ENCODE measurements around the gene ASCC1.

Gene ASCC1

GRCh38 chr10:72206511-72207229, 9.4 kb downstream of the ASCC1 start:
- Histone ChIP-seq H3K36me3 (peaks cover 48% of the 10 kb centered on the region), H3K4me1 (ENCODE audit: control insufficient read depth in 1 of 2, insufficient read depth in 1 of 2, low read depth in 1 of 2, low read length in 1 of 2) (no peaks in the 10 kb centered on the region), H3K9me3 (no peaks in the 10 kb centered on the region), H3K27me3 (no peaks in the 10 kb centered on the region), H3K27ac (no peak overlapping the region), H3K4me3 (ENCODE audit: low read depth in 1 of 2, low read length in 1 of 2) (no peak overlapping the region)
- TF ChIP-seq CTCF (IDR thresholded peaks at IDR 0.05): no peak

GRCh38 chr10:72204724-72205123, 11.4 kb downstream of the ASCC1 start:
- Histone ChIP-seq H3K36me3 (peaks cover 41% of the 10 kb centered on the region), H3K27ac (no peak overlapping the region), H3K4me1 (ENCODE audit: control insufficient read depth in 1 of 2, insufficient read depth in 1 of 2, low read depth in 1 of 2, low read length in 1 of 2) (no peaks in the 10 kb centered on the region), H3K27me3 (no peaks in the 10 kb centered on the region), H3K4me3 (ENCODE audit: low read depth in 1 of 2, low read length in 1 of 2) (no peak overlapping the region), H3K9me3 (no peaks in the 10 kb centered on the region)
- TF ChIP-seq CTCF (IDR thresholded peaks at IDR 0.05): no peak

GRCh38 chr10:72204296-72204695, 11.8 kb downstream of the ASCC1 start:
- Histone ChIP-seq H3K27me3 (no peaks in the 10 kb centered on the region), H3K36me3 (peaks cover 36% of the 10 kb centered on the region), H3K27ac (no peak overlapping the region), H3K4me3 (ENCODE audit: low read depth in 1 of 2, low read length in 1 of 2) (no peak overlapping the region), H3K4me1 (ENCODE audit: control insufficient read depth in 1 of 2, insufficient read depth in 1 of 2, low read depth in 1 of 2, low read length in 1 of 2) (no peaks in the 10 kb centered on the region), H3K9me3 (no peaks in the 10 kb centered on the region)
- TF ChIP-seq CTCF (IDR thresholded peaks at IDR 0.05): no peak

- H3K4me1 ChIP-seq (ENCODE audit: control insufficient read depth in 1 of 2, insufficient read depth in 1 of 2, low read depth in 1 of 2, low read length in 1 of 2): no peaks in the 10 kb centered on the region
- no peak overlapping the region for H3K4me3 ChIP-seq (ENCODE audit: low read depth in 1 of 2, low read length in 1 of 2)
- no peak for TF ChIP-seq CTCF (IDR thresholded peaks at IDR 0.05)
- peaks cover 30% of the 10 kb centered on the region for H3K36me3 ChIP-seq
- no peaks in the 10 kb centered on the region for H3K27me3 ChIP-seq
- H3K27ac ChIP-seq: no peak overlapping the region
- H3K9me3 ChIP-seq: no peaks in the 10 kb centered on the region
Measured at GRCh38 chr10:72201293-72201692, 14.8 kb downstream of the ASCC1 start.

- Histone ChIP-seq H3K36me3 (peaks cover 32% of the 10 kb centered on the region), H3K4me1 (ENCODE audit: control insufficient read depth in 1 of 2, insufficient read depth in 1 of 2, low read depth in 1 of 2, low read length in 1 of 2) (no peaks in the 10 kb centered on the region), H3K9me3 (no peaks in the 10 kb centered on the region), H3K4me3 (ENCODE audit: low read depth in 1 of 2, low read length in 1 of 2) (no peak overlapping the region), H3K27ac (no peak overlapping the region), H3K27me3 (no peaks in the 10 kb centered on the region)
- TF ChIP-seq CTCF (IDR thresholded peaks at IDR 0.05): no peak
Measured at GRCh38 chr10:72200883-72201282, 15.2 kb downstream of the ASCC1 start.

Data from neutrophil (primary cell).